Esophagus squamous epithelium (tissue), 4 donors: ENCODE results near the gene DUOXA1.

Experiments
- CTCF ChIP-seq, 6 experiments: fragments of 450-650 bp in 4 of 6; fragments of 200-600 bp in 2 of 6; sonication (generic) in 2 of 6; IDR thresholded peaks; one replicate each; pipeline ENCODE4 v1.5.1; 2016 to 2019; ENCODE audit warnings: antibody characterized with exemption in 6 of 6, mild to moderate bottlenecking in 4 of 6, moderate library complexity in 4 of 6
- POLR2A ChIP-seq, 4 donors: fragments of 450-650 bp; IDR thresholded peaks; one replicate each; pipeline ENCODE4 v1.6.1; 2017; ENCODE audit warnings: antibody characterized with exemption in 4 of 4, mild to moderate bottlenecking in 4 of 4, moderate library complexity in 3 of 4

GRCh38 chr15:45134682-45135604 lies 5.3 kb upstream of the DUOXA1 start:
- TF ChIP-seq CTCF (IDR thresholded peaks at IDR 0.05) (no peak), POLR2A (IDR thresholded peaks at IDR 0.05) (no peak)
